ENCODE results near the gene GJD4. TPM values are rescaled to one million over a fixed set of nuclear protein-coding genes. Genes with fewer than 3 reads are reported as not detected.
A peak's percentile ranks its signal among the peaks of the same experiment; 100 is the strongest.

Gene GJD4
- total RNA-seq, 1 donor: under 0.01 TPM

DNA sequence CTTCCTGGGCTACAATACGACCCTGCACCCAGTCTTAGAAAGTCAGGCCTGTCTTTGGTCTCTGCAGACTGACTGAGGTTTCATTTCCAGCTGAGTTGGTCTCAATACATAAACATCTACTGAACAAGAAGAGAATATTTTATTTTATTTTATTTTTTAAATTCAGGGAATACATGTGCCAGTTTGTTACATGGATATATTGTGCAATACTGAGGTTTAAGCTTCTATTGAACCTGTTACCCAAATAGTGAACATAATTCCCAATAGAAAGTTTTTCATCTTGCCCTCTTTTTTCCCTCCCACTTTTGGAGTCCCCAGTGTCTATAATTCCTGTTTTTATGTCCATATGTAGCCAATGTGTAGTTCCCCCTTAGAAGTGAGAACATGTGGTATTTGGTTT, 26.3 kb downstream of the GJD4 start:
- Histone ChIP-seq H3K36me3 (ENCODE audit: insufficient read depth, low read length) (no peaks in the 10 kb centered on the region), H3K27me3 (ENCODE audit: insufficient read depth, low read length) (no peaks in the 10 kb centered on the region), H3K9me3 (ENCODE audit: low read depth, low read length) (no peaks in the 10 kb centered on the region), H4K20me1 (ENCODE audit: insufficient read depth, low read length) (no peaks in the 10 kb centered on the region), H3K4me3 (ENCODE audit: insufficient read depth, low read length) (no peak overlapping the region), H3K4me1 (ENCODE audit: insufficient read depth, low read length) (peaks cover 15% of the 10 kb centered on the region), H3K4me2 (ENCODE audit: insufficient read depth, low read length) (no peak overlapping the region), H3K79me2 (ENCODE audit: insufficient read depth, low read length) (no peaks in the 10 kb centered on the region), H3K27ac (ENCODE audit: low read depth, low read length) (no peak overlapping the region), H2AFZ (ENCODE audit: low read length) (peak overlapping the region; percentile 3)
- TF ChIP-seq, protein P1, sequence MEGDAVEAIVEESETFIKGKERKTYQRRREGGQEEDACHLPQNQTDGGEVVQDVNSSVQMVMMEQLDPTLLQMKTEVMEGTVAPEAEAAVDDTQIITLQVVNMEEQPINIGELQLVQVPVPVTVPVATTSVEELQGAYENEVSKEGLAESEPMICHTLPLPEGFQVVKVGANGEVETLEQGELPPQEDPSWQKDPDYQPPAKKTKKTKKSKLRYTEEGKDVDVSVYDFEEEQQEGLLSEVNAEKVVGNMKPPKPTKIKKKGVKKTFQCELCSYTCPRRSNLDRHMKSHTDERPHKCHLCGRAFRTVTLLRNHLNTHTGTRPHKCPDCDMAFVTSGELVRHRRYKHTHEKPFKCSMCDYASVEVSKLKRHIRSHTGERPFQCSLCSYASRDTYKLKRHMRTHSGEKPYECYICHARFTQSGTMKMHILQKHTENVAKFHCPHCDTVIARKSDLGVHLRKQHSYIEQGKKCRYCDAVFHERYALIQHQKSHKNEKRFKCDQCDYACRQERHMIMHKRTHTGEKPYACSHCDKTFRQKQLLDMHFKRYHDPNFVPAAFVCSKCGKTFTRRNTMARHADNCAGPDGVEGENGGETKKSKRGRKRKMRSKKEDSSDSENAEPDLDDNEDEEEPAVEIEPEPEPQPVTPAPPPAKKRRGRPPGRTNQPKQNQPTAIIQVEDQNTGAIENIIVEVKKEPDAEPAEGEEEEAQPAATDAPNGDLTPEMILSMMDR (IDR thresholded peaks at IDR 0.05; ENCODE audit: extremely low read depth, low read depth, low read length): no peak
- no peak for DNase-seq (ENCODE audit: insufficient read length, low spot score, missing footprints)

DNA sequence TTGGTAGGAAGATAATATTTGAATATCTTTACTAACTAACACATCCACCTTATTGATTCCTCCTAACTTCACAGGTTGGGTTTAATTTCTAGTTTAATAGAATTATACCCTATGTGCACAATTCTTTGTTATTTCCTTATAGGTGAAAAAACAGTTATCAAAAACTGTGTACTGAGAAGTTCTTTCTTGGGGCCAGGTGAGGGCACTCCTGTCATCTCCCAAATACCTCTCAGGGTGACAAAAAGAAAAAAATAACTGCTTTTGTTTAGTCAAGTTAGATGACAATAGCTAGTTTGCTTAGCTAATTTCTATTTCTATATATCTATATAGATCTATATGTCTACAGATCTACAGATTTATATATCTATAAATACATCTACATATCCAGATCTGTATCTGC, 26.9 kb downstream of the GJD4 start:
- Histone ChIP-seq H3K4me3 (ENCODE audit: insufficient read depth, low read length) (no peak overlapping the region), H2AFZ (ENCODE audit: low read length) (no peak overlapping the region), H3K4me1 (ENCODE audit: insufficient read depth, low read length) (peaks cover 9% of the 10 kb centered on the region), H3K27me3 (ENCODE audit: insufficient read depth, low read length) (no peaks in the 10 kb centered on the region), H3K79me2 (ENCODE audit: insufficient read depth, low read length) (no peaks in the 10 kb centered on the region), H3K27ac (ENCODE audit: low read depth, low read length) (no peak overlapping the region), H3K9me3 (ENCODE audit: low read depth, low read length) (no peaks in the 10 kb centered on the region), H3K4me2 (ENCODE audit: insufficient read depth, low read length) (no peak overlapping the region), H3K36me3 (ENCODE audit: insufficient read depth, low read length) (no peaks in the 10 kb centered on the region), H4K20me1 (ENCODE audit: insufficient read depth, low read length) (no peaks in the 10 kb centered on the region)
- TF ChIP-seq, protein P1 (IDR thresholded peaks at IDR 0.05; ENCODE audit: extremely low read depth, low read depth, low read length): no peak
- DNase-seq (ENCODE audit: insufficient read length, low spot score, missing footprints): no peak

- H3K27ac ChIP-seq (ENCODE audit: low read depth, low read length): no peak overlapping the region
- H3K27me3 ChIP-seq (ENCODE audit: insufficient read depth, low read length): no peaks in the 10 kb centered on the region
- no peak overlapping the region for H3K4me3 ChIP-seq (ENCODE audit: insufficient read depth, low read length)
- no peaks in the 10 kb centered on the region for H3K9me3 ChIP-seq (ENCODE audit: low read depth, low read length)
- H3K79me2 ChIP-seq (ENCODE audit: insufficient read depth, low read length): no peaks in the 10 kb centered on the region
- DNase-seq (ENCODE audit: insufficient read length, low spot score, missing footprints): no peak
- no peaks in the 10 kb centered on the region for H4K20me1 ChIP-seq (ENCODE audit: insufficient read depth, low read length)
- H3K4me1 ChIP-seq (ENCODE audit: insufficient read depth, low read length): no peaks in the 10 kb centered on the region
- no peak overlapping the region for H3K4me2 ChIP-seq (ENCODE audit: insufficient read depth, low read length)
- TF ChIP-seq, protein P1 (IDR thresholded peaks at IDR 0.05; ENCODE audit: extremely low read depth, low read depth, low read length): no peak
- no peaks in the 10 kb centered on the region for H3K36me3 ChIP-seq (ENCODE audit: insufficient read depth, low read length)
- H2AFZ ChIP-seq (ENCODE audit: low read length): no peak overlapping the region
Observed at GRCh38 chr10:35633006-35633980, 28.2 kb downstream of the GJD4 start.

DNA sequence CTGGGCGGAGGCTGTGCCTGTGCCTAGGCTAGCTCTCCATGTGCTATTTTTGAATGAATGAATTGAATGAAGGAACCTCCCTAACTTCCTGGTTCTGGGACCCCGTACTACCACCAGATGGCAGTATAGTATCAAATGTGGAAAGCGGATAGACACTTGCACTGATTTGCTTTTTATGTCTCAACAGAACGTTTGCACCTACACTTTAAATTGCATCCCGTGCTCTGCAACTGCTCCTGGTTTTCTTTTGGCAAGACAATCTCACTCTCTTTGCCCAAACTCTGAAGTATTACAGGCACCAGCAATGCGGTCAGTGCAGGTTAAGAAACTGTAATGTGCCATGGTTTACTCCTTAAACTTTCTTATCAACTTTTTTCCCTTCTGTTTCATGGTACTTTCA, 30.4 kb downstream of the GJD4 start:
- H3K4me1 ChIP-seq (ENCODE audit: insufficient read depth, low read length): peaks cover 6% of the 10 kb centered on the region
- peaks cover 14% of the 10 kb centered on the region for H3K79me2 ChIP-seq (ENCODE audit: insufficient read depth, low read length)
- H3K4me3 ChIP-seq (ENCODE audit: insufficient read depth, low read length): peak overlapping the region; percentile 44
- H3K27ac ChIP-seq (ENCODE audit: low read depth, low read length): no peak overlapping the region
- TF ChIP-seq, protein P1 (IDR thresholded peaks at IDR 0.05; ENCODE audit: extremely low read depth, low read depth, low read length): peak; percentile 90
- H3K27me3 ChIP-seq (ENCODE audit: insufficient read depth, low read length): no peaks in the 10 kb centered on the region
- no peak overlapping the region for H2AFZ ChIP-seq (ENCODE audit: low read length)
- H3K4me2 ChIP-seq (ENCODE audit: insufficient read depth, low read length): peak overlapping the region; percentile 67
- H3K9me3 ChIP-seq (ENCODE audit: low read depth, low read length): no peaks in the 10 kb centered on the region
- H4K20me1 ChIP-seq (ENCODE audit: insufficient read depth, low read length): no peaks in the 10 kb centered on the region
- no peaks in the 10 kb centered on the region for H3K36me3 ChIP-seq (ENCODE audit: insufficient read depth, low read length)
- DNase-seq (ENCODE audit: insufficient read length, low spot score, missing footprints): peak; percentile 78
